OCI-LY1 (cell line): ENCODE data around the gene AP4S1.

Experiments used
- H2AFZ ChIP-seq: fragments of 200-600 bp; sonication (generic), shearing (Covaris generic); 2 replicates; pipeline ENCODE4 v1.6.0; 2014; ENCODE audit warnings: antibody characterized with exemption, mild to moderate bottlenecking, low read length
- H3F3A ChIP-seq: fragments of 200-600 bp; sonication (generic), shearing (Covaris generic); 2 replicates; pipeline ENCODE4 v1.6.0; 2014; ENCODE audit warnings: mild to moderate bottlenecking, antibody characterized with exemption, low read length, moderate library complexity; ENCODE audit not compliant: insufficient read depth
- H3K27ac ChIP-seq: fragments of 200-600 bp; sonication (generic); 2 replicates; pipeline ENCODE4 v1.5.1; 2014; ENCODE audit warnings: low read length, mixed run types, mild to moderate bottlenecking, low read depth; ENCODE audit not compliant: poor library complexity, severe bottlenecking
- H3K27me3 ChIP-seq: fragments of 200-600 bp; sonication (generic); 2 replicates; pipeline ENCODE4 v1.6.0; 2014; ENCODE audit warnings: antibody characterized with exemption, mild to moderate bottlenecking, low read length, moderate library complexity; ENCODE audit not compliant: insufficient read depth
- H3K36me3 ChIP-seq: fragments of 200-600 bp; sonication (generic); 2 replicates; pipeline ENCODE4 v1.6.1; 2014; ENCODE audit warnings: mild to moderate bottlenecking, antibody characterized with exemption, low read length, moderate library complexity, mixed read lengths; ENCODE audit not compliant: insufficient read depth
- H3K4me1 ChIP-seq: fragments of 200-600 bp; sonication (generic); 2 replicates; pipeline ENCODE4 v1.5.1; 2014; ENCODE audit warnings: mild to moderate bottlenecking, low read length, moderate library complexity; ENCODE audit not compliant: insufficient read depth, severe bottlenecking
- H3K4me2 ChIP-seq: fragments of 200-600 bp; sonication (generic), shearing (Covaris generic); 2 replicates; pipeline ENCODE4 v1.6.1; 2014; ENCODE audit warnings: low read length
- H3K4me3 ChIP-seq: fragments of 200-600 bp; sonication (generic); 2 replicates; pipeline ENCODE4 v1.5.1; 2014; ENCODE audit warnings: low read length, low read depth, mild to moderate bottlenecking, mixed read lengths; ENCODE audit not compliant: poor library complexity, severe bottlenecking
- H3K79me2 ChIP-seq: fragments of 200-600 bp; shearing (Covaris generic); 2 replicates; pipeline ENCODE4 v1.6.1; 2016; ENCODE audit warnings: mixed run types, low read length, mixed read lengths; ENCODE audit not compliant: insufficient read depth
- H3K9ac ChIP-seq: fragments of 200-600 bp; sonication (generic), shearing (Covaris generic); 2 replicates; pipeline ENCODE4 v1.6.1; 2014; ENCODE audit warnings: mild to moderate bottlenecking, low read length, mixed read lengths
- H3K9me2 ChIP-seq: fragments of 200-600 bp; sonication (generic), shearing (Covaris generic); 2 replicates; pipeline ENCODE4 v1.6.1; 2014; ENCODE audit warnings: low read depth, mild to moderate bottlenecking, low read length, mixed read lengths
- H3K9me3 ChIP-seq: fragments of 200-600 bp; shearing (Covaris generic); 2 replicates; pipeline ENCODE4 v1.6.1; 2014; ENCODE audit warnings: low read length, mixed read lengths
- H4K20me1 ChIP-seq: fragments of 200-600 bp; sonication (generic), shearing (Covaris generic); 2 replicates; pipeline ENCODE4 v1.6.0; 2016; ENCODE audit warnings: mild to moderate bottlenecking, low read length; ENCODE audit not compliant: insufficient read depth
- EZH2 ChIP-seq: fragments of 200-600 bp; sonication (generic), shearing (Covaris generic); IDR thresholded peaks from 2 replicates; pipeline ENCODE4 v1.8.0; 2017; ENCODE audit warnings: borderline replicate concordance, mixed run types, mild to moderate bottlenecking, antibody characterized with exemption, low read length, moderate library complexity, mixed read lengths
- TF ChIP-seq, protein P1 (sequence below): fragments of 200-600 bp; sonication (generic), shearing (Covaris generic); IDR thresholded peaks from 2 replicates; pipeline ENCODE4 v1.5.1; 2017; ENCODE audit warnings: mild to moderate bottlenecking, antibody characterized with exemption, low read length, moderate library complexity, mixed read lengths

Gene AP4S1

DNA sequence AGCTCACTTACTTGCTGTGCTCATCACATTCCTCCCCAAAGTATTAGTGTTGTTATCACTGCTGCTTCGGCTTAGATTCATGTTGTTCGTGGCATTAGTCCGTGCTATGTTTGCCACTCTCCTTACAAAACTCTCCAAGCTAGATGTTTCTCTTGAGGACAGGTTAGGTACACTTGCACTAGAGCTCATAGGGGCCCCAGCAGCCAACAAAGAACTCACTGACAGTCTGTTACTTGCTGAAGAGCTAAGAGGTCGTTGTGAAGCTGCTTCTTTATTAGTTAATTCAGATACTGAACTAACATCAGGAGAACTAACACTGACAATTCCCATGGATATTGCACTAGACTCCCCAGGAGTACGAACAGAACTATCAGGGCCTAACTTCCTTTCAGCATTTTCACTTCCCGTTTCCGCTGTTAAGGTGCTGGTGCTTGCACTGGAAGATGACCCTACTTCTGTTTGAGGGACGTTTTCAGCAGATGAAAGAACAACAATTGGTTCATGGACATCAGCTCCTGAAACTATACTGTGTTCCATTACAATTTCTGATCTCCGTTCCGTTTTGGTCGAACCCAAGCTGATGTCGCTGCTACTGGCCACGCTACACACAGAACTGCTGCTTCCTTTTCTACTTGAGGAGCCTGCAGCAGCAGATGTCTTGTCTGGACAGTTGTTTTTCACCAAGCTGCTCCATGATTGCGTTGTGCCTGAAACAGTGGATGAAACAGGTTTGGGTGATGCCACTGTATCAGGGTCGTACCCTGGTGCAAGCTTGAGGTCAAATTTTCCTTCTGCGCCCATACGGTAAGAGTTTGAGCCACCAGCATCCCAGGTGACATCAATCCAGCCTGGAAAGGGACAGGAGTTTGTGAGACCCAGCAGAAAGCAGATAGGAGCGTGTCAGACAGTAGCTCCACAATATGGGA lies 103.4 kb downstream of the AP4S1 start:
- H3K27me3 ChIP-seq: no peaks in the 10 kb centered on the region
- H3K9ac ChIP-seq: peak overlapping the region; percentile 14; the same call in 1 of the 2 replicates
- peak overlapping the region; percentile 21; the same call in 1 of the 2 replicates for H3K4me2 ChIP-seq
- H3F3A ChIP-seq: no peaks in the 10 kb centered on the region
- no peaks in the 10 kb centered on the region for H3K79me2 ChIP-seq
- H3K9me2 ChIP-seq: no peaks in the 10 kb centered on the region
- H4K20me1 ChIP-seq: no peaks in the 10 kb centered on the region
- H3K36me3 ChIP-seq: peaks cover 81% of the 10 kb centered on the region
- no peak overlapping the region for H3K4me3 ChIP-seq
- no peaks in the 10 kb centered on the region for H3K9me3 ChIP-seq
- no peak overlapping the region for H2AFZ ChIP-seq
- H3K27ac ChIP-seq: peak overlapping the region; percentile 62
- TF ChIP-seq EZH2: no peak
- TF ChIP-seq, protein P1, sequence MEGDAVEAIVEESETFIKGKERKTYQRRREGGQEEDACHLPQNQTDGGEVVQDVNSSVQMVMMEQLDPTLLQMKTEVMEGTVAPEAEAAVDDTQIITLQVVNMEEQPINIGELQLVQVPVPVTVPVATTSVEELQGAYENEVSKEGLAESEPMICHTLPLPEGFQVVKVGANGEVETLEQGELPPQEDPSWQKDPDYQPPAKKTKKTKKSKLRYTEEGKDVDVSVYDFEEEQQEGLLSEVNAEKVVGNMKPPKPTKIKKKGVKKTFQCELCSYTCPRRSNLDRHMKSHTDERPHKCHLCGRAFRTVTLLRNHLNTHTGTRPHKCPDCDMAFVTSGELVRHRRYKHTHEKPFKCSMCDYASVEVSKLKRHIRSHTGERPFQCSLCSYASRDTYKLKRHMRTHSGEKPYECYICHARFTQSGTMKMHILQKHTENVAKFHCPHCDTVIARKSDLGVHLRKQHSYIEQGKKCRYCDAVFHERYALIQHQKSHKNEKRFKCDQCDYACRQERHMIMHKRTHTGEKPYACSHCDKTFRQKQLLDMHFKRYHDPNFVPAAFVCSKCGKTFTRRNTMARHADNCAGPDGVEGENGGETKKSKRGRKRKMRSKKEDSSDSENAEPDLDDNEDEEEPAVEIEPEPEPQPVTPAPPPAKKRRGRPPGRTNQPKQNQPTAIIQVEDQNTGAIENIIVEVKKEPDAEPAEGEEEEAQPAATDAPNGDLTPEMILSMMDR: no peak
- peaks cover 11% of the 10 kb centered on the region for H3K4me1 ChIP-seq

DNA sequence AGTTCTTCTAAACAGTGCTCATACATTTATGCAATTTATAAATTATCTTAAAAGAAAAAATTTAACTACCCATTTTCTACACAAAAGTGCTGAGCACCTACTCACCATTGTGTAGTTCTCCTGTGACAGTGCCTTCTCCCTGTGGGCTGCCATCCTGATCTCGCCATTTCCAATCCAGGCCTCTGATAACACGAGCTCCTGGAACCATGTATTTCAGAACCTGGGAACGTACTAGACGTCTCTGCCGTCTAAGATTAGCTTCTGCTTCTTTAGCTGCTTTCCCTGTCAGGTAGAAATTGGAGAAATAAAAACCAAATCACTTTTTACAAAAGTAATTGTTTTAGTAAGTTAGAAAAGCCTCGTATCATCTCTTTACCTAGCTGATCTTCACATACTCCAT lies 107.7 kb downstream of the AP4S1 start:
- Histone ChIP-seq H3K4me3 (no peak overlapping the region), H3K27me3 (no peaks in the 10 kb centered on the region), H3K4me2 (no peak overlapping the region), H3K9ac (no peak overlapping the region), H3K27ac (no peak overlapping the region), H4K20me1 (no peaks in the 10 kb centered on the region), H3F3A (no peaks in the 10 kb centered on the region), H3K9me2 (no peaks in the 10 kb centered on the region), H3K4me1 (peaks cover 11% of the 10 kb centered on the region), H3K36me3 (peaks cover 85% of the 10 kb centered on the region), H3K79me2 (no peaks in the 10 kb centered on the region), H3K9me3 (no peaks in the 10 kb centered on the region), H2AFZ (no peak overlapping the region)
- TF ChIP-seq, protein P1: no peak
- no peak for TF ChIP-seq EZH2

DNA sequence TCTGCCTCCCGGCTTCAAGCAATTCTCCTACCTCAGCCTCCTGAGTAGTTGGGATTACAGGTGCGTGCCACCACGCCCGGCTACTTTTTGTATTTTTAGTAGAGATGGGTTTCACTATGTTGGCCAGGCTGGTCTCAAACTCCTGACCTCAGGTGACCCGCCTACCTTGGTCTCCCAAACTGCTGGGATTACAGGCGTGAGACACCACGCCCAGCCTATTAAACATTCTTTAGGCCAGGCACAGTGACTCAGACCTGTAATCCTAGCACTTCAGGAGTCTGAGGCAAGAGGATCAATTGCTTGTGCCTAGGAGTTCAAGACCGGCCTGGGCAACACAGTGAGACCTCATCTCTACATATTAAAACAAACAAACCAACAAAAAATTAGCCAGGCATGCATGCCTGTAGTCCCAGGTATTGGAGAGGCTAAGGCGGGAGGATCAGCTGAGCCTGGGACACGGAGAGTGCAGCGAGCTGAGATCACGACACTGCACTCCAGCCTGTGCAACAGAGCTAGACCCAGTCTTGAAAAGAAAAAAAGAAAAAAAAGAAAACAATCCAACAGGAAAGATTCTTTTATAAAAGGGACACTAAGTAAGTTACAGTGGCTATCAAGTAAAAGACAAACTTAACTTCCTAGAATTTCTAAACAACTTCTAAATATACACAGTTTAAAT lies 111.9 kb downstream of the AP4S1 start:
- H3K9ac ChIP-seq: no peak overlapping the region
- H3K4me1 ChIP-seq: no peaks in the 10 kb centered on the region
- H2AFZ ChIP-seq: no peak overlapping the region
- H3K27ac ChIP-seq: no peak overlapping the region
- peaks cover 86% of the 10 kb centered on the region for H3K36me3 ChIP-seq
- H3K9me3 ChIP-seq: no peaks in the 10 kb centered on the region
- no peaks in the 10 kb centered on the region for H3K27me3 ChIP-seq
- H3K4me3 ChIP-seq: no peak overlapping the region
- H4K20me1 ChIP-seq: no peaks in the 10 kb centered on the region
- H3F3A ChIP-seq: no peaks in the 10 kb centered on the region
- H3K79me2 ChIP-seq: no peaks in the 10 kb centered on the region
- TF ChIP-seq EZH2: no peak
- TF ChIP-seq, protein P1: no peak
- no peaks in the 10 kb centered on the region for H3K9me2 ChIP-seq
- H3K4me2 ChIP-seq: no peak overlapping the region
